HepG2 (cell line): ENCODE results near the gene TGFBRAP1.

Experiments used
- ARID2 ChIP-seq: sonication (generic); formaldehyde crosslinking; IDR thresholded peaks from 2 replicates; pipeline ENCODE4 v1.8.1; 2022; ENCODE audit warnings: mild to moderate bottlenecking, missing genetic modification reagents, borderline replicate concordance
- FOXJ3 ChIP-seq: sonication (generic); formaldehyde crosslinking; IDR thresholded peaks from 2 replicates; pipeline ENCODE4 v1.4.0; 2020; ENCODE audit warnings: missing genetic modification reagents, mild to moderate bottlenecking, borderline replicate concordance
- POLR2A ChIP-seq, 2 experiments: IDR thresholded peaks; 2 replicates each; pipeline ENCODE4 v1.6.1; 2011; ENCODE audit warnings: low read depth in 2 of 2, low read length in 2 of 2, mild to moderate bottlenecking in 1 of 2, moderate library complexity in 1 of 2; ENCODE audit not compliant: insufficient read depth in 1 of 2
- SIN3A ChIP-seq: IDR thresholded peaks from 2 replicates; pipeline ENCODE4 v1.6.1; 2011; ENCODE audit warnings: low read depth, mild to moderate bottlenecking, control low read depth, low read length, borderline replicate concordance
- ZC3H4 ChIP-seq: sonication (generic); formaldehyde crosslinking; IDR thresholded peaks from 2 replicates; pipeline ENCODE4 v1.4.0; 2020; ENCODE audit warnings: missing genetic modification reagents, borderline replicate concordance
- TF ChIP-seq, protein P1 (sequence below): sonication (generic); formaldehyde crosslinking; IDR thresholded peaks from 2 replicates; pipeline ENCODE4 v1.4.0; 2020; ENCODE audit warnings: mild to moderate bottlenecking, missing genetic modification reagents, borderline replicate concordance
- TF ChIP-seq, protein P2 (sequence below), 2 experiments: IDR thresholded peaks; 2 replicates each; pipeline ENCODE4 v1.6.1; 2011 to 2012; ENCODE audit warnings: low read length in 2 of 2, borderline replicate concordance in 1 of 2, low read depth in 1 of 2, mild to moderate bottlenecking in 1 of 2, moderate library complexity in 1 of 2

DNA sequence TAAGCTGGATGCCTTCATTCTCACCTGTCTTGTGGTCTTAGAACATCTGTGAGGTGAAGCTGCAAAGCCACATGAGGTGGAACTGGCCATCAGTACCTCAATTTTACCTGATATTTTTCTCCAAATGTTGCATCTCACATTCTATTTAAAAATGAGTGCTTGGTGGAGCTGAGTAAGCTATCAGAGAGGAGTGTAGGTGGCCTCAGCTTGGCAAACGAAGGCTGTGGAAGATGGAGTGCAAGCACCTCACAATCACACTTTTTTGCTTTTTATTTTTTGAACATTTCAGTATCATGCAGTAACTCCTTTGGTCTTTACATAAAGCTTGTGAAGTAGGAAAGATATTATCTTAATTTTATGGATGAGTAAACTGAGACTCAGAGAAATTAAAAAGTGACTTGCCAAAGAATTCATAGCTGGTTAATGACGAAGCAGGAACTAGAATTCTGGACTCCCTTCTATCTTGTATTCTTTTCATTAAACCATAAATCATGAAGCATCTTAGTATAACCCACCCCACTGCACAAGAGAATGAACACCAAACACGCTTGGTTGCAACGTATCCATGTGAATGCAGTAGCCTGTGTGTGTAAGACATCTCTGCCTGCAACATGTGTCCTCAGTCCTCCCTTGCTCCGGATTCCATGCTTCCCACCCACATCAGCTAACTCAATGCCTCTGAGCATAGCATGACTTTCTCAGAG is 35.1 kb upstream of the TGFBRAP1 start:
- TF ChIP-seq SIN3A (no peak), ZC3H4 (CRISPR knock-in tag) (no peak), POLR2A (IDR thresholded peaks at IDR 0.05; ENCODE audit: insufficient read depth in 1 of 2, low read depth in 2 of 2, low read length in 2 of 2) (0 out of 4 replicates have a peak, but pooled peaks of 1 of the 2 experiments have one; percentile 20), FOXJ3 (no peak), ARID2 (CRISPR knock-in tag) (no peak)
- TF ChIP-seq, protein P1, sequence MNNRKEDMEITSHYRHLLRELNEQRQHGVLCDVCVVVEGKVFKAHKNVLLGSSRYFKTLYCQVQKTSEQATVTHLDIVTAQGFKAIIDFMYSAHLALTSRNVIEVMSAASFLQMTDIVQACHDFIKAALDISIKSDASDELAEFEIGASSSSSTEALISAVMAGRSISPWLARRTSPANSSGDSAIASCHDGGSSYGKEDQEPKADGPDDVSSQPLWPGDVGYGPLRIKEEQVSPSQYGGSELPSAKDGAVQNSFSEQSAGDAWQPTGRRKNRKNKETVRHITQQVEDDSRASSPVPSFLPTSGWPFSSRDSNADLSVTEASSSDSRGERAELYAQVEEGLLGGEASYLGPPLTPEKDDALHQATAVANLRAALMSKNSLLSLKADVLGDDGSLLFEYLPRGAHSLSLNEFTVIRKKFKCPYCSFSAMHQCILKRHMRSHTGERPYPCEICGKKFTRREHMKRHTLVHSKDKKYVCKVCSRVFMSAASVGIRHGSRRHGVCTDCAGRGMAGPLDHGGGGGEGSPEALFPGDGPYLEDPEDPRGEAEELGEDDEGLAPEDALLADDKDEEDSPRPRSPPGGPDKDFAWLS (CRISPR knock-in tag), result no peak
- TF ChIP-seq, protein P2, sequence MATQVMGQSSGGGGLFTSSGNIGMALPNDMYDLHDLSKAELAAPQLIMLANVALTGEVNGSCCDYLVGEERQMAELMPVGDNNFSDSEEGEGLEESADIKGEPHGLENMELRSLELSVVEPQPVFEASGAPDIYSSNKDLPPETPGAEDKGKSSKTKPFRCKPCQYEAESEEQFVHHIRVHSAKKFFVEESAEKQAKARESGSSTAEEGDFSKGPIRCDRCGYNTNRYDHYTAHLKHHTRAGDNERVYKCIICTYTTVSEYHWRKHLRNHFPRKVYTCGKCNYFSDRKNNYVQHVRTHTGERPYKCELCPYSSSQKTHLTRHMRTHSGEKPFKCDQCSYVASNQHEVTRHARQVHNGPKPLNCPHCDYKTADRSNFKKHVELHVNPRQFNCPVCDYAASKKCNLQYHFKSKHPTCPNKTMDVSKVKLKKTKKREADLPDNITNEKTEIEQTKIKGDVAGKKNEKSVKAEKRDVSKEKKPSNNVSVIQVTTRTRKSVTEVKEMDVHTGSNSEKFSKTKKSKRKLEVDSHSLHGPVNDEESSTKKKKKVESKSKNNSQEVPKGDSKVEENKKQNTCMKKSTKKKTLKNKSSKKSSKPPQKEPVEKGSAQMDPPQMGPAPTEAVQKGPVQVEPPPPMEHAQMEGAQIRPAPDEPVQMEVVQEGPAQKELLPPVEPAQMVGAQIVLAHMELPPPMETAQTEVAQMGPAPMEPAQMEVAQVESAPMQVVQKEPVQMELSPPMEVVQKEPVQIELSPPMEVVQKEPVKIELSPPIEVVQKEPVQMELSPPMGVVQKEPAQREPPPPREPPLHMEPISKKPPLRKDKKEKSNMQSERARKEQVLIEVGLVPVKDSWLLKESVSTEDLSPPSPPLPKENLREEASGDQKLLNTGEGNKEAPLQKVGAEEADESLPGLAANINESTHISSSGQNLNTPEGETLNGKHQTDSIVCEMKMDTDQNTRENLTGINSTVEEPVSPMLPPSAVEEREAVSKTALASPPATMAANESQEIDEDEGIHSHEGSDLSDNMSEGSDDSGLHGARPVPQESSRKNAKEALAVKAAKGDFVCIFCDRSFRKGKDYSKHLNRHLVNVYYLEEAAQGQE (IDR thresholded peaks at IDR 0.05; ENCODE audit: borderline replicate concordance in 1 of 2, low read depth in 1 of 2, low read length in 2 of 2), result no peak
